Testis (tissue), 2 donors: Measurements from ENCODE around the gene INAVA.
"Not testable (repeated sequence)": the region's sequence is repeated elsewhere in the genome, so short reads cannot be mapped to it uniquely, and the experiment has no call there.

Experiments
- POLR2A ChIP-seq: fragments of 450-650 bp; IDR thresholded peaks from one replicate; pipeline ENCODE4 v1.6.1; 2017; ENCODE audit warnings: antibody characterized with exemption, mild to moderate bottlenecking, moderate library complexity
- TF ChIP-seq, protein P1 (sequence below), 3 experiments: fragments of 450-650 bp in 2 of 3; fragments of 200-600 bp in 1 of 3; sonication (generic) in 1 of 3; IDR thresholded peaks; one replicate each; pipeline ENCODE4 v1.5.1; 2016 to 2019; ENCODE audit warnings: antibody characterized with exemption in 3 of 3, mild to moderate bottlenecking in 2 of 3, moderate library complexity in 1 of 3

- TF ChIP-seq, protein P1, sequence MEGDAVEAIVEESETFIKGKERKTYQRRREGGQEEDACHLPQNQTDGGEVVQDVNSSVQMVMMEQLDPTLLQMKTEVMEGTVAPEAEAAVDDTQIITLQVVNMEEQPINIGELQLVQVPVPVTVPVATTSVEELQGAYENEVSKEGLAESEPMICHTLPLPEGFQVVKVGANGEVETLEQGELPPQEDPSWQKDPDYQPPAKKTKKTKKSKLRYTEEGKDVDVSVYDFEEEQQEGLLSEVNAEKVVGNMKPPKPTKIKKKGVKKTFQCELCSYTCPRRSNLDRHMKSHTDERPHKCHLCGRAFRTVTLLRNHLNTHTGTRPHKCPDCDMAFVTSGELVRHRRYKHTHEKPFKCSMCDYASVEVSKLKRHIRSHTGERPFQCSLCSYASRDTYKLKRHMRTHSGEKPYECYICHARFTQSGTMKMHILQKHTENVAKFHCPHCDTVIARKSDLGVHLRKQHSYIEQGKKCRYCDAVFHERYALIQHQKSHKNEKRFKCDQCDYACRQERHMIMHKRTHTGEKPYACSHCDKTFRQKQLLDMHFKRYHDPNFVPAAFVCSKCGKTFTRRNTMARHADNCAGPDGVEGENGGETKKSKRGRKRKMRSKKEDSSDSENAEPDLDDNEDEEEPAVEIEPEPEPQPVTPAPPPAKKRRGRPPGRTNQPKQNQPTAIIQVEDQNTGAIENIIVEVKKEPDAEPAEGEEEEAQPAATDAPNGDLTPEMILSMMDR (IDR thresholded peaks at IDR 0.05): not testable (repeated sequence)
- not testable (repeated sequence) for TF ChIP-seq POLR2A
These were observed 35.6 kb downstream of the INAVA start for GRCh38 chr1:200930285-200930684.
